ENCODE data around the gene OSGIN1.

OSGIN1 gene

GRCh38 chr16:83967091-83967490 is 14.1 kb downstream of the OSGIN1 start:
- H3K4me3 ChIP-seq (ENCODE audit: low read depth, low read length) = no peak overlapping the region
- TF ChIP-seq CTCF (IDR thresholded peaks at IDR 0.05; ENCODE audit: low read depth, low read length) = no peak

DNA sequence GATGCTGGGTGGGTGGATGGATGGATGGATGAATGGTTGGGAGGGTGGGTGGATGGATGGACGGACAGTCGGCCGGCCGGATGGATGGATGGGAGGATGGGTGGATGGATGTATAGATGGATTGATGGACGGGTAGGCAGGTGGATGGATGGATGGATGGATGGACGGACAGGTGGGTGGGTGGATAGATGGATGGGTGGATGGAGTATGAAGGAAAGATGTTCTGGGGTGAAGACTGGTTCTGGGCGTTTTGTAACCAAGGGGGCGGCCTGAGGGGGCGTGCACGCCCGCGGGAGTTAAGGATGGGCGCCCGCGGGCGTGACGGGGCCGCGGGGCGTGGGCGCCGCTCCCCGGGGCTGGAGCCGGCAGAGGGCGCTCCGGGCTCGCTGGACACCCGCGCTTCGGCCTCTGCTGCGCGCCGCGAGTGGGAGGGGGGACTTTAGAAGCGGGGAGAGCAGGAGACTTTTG is 14.8 kb downstream of the OSGIN1 start, which contains the start of gene NECAB2:
Gene NECAB2 (plus strand): TSS at position 407 of the 468 bp plus-strand sequence. CDS start 405 bp downstream, outside the sequence.
- 0 out of 2 replicates have a peak within 1 kb of the TSS, but pooled peaks have one; percentile 14 for H3K4me3 ChIP-seq (ENCODE audit: low read depth, low read length)
- TF ChIP-seq CTCF (IDR thresholded peaks at IDR 0.05; ENCODE audit: low read depth, low read length) = 0 out of 2 replicates have a peak, but pooled peaks have one; percentile 29

DNA sequence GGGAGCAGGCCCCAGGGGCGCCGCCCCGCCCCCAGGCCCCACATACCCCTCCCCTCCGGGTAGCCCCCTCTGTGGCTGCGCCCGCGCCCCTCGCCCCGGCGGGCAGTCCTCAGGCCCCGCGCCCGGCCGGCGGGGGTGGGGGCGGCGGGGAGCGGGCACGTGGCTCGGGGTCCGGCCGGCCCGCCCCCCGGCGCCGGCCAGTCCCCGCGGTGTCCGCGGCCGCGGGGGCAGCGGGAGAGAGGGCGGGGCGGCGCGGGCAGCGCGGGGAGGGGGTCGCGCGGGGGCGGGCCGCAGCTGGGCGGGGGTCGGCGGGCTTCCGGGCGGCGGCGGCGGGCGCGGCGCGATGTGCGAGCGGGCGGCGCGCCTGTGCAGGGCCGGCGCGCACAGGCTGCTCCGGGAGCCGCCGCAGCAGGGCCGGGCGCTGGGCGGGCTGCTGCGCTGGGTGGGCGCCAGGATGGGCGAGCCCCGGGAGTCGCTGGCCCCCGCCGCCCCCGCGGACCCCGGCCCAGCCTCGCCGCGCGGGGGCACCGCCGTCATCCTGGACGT is 15.3 kb downstream of the OSGIN1 start:
- no peak for TF ChIP-seq CTCF (IDR thresholded peaks at IDR 0.05; ENCODE audit: low read depth, low read length)
- H3K4me3 ChIP-seq (ENCODE audit: low read depth, low read length) = 0 out of 2 replicates have a peak overlapping the region, but pooled peaks have one; percentile 14

DNA sequence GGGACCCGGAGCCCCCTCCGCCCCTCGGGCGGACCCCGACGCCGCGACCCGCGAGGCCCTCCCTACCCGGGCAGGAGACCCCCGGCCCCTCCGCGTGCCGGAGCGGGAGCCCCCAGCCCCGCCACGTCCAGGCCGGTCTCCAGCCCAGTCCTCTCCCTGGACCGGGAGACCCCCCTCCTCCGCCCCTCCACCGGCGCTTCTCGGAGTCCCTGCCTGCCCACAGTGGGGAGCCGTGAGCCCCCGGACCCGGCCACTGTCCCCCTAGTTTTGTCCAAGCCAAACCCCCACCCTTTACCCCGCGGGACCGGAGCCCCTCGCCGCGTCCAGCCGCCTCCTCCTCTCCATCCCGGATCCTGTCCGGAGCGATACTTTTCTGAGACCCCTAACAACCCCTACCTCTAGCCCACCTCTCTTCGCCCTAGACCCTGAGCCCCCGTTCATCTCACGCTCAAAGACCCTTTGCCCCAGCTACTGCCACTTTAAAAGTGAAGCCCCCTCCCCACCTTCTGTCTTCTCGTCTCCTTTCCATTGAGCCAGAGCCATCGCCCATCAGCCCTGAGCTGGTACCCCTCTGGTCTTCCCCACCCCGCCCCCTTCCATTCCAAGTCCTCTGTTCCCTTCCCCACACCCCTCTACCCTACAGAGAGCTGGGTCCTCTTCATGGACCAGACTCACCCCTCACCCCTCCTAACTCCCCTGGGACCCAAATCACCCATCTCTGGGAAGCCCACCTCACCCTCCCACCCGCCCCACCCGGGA is 16.0 kb downstream of the OSGIN1 start:
- no peak for TF ChIP-seq CTCF (IDR thresholded peaks at IDR 0.05; ENCODE audit: low read depth, low read length)
- H3K4me3 ChIP-seq (ENCODE audit: low read depth, low read length) = no peak overlapping the region

DNA sequence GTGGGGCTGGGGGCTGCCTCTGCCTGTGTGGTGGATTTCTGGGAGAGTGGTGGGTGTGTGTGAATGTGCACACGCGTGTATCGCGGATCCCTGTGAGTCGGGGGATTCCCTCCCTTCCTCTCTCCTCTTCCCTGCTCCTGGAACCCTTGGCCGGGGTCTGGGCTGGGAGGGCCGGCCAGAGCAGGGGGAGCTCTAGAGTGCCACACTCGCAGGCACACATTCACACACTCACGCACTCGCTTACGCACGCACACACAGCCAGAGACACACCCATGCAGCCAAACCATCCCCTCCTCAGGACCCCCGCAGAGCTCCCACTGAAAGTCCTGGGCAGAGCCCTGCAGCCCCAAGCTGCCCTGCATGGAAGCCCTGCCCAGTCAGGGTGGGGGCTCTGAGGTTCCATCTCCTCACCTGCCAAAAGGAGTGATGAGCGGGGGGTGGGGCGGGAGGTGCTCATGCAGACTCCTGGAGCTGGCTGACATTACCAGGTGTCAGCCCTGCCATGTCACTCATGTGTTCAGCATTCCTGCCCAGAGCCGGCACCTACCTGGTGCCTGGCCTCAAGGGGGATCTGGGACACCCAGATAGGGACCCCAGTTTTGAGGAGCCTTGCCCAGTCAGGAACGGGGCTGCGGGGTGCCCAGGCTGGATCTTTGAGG is 16.9 kb downstream of the OSGIN1 start:
- H3K4me3 ChIP-seq (ENCODE audit: low read depth, low read length) = no peak overlapping the region
- no peak for TF ChIP-seq CTCF (IDR thresholded peaks at IDR 0.05; ENCODE audit: low read depth, low read length)

GRCh38 chr16:83970430-83970815 is 17.4 kb downstream of the OSGIN1 start:
- TF ChIP-seq CTCF (IDR thresholded peaks at IDR 0.05; ENCODE audit: low read depth, low read length) = no peak
- no peak overlapping the region for H3K4me3 ChIP-seq (ENCODE audit: low read depth, low read length)

All from WI38 (cell line).